ENCODE data around the gene DISP3. TPM values are rescaled to one million over a fixed set of nuclear protein-coding genes. Genes with fewer than 3 reads are reported as not detected.

DISP3 gene
- polyA plus RNA-seq, 3 donors from 2014 or later, result 0.37 to 0.66 TPM; not detected in 1

DNA sequence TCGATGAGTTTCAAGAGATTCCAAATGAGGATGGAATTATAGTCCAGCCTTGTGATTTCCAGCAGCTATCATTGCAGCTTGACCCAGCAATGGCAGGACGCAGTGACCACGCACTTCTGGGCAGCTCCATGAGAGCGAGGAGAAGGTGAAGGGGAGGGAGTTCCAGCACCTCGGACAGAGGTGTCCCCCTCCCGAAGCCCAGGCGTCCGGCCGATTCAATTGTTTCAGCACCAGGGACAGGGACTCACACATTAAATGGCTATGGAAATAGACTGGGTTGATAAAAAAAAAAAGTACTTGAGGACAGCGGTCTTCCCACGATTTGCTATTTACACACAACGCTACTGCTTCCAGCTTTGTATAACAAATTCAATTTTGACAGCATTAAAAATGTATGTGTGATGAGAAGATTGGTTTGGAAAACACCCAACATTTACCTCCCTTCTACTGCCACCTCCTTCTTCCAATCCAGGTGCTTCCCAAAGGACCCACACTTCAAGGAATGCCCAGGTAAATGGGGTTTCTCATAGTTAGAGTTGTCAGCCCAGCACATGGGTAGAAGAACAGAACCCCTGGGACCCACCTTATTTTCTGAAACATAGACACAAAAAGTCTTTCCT lies 71.8 kb downstream of the DISP3 start:
- Mint-ChIP-seq H3K9me3 (no peaks in the 10 kb centered on the region), H3K4me3 (no peak overlapping the region), H3K4me1 (no peaks in the 10 kb centered on the region), H3K27ac (no peak overlapping the region), H3K27me3 (ENCODE audit: low read depth in 3 of 3) (peaks cover 5 to 23% (median 11%) of the 10 kb centered on the region in 3 donors), H3K36me3 (no peaks in the 10 kb centered on the region)
- peak; percentile 13 to 42 (median 29) for DNase-seq

DNA sequence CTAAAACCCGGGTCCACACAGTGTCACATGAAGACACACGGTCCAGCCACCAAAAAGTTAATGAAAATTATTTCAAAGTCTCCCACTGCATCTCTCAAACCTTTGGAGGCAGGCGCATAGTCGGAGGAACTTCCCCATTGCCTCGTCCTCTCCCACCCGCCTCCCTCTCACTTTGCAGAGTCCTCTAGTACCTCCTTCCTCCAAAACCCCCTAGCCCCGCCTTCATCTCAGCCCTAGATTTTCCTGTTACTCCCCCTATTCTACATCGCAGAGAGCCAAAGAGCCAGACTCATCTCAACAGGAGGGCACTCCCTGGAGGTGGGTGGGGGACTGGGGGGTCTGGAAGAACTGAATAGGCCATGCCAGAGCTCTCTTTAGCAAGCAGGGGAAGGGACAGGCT lies 79.3 kb downstream of the DISP3 start:
- no peak for DNase-seq
- Mint-ChIP-seq H3K4me3 (no peak overlapping the region), H3K4me1 (no peaks in the 10 kb centered on the region), H3K9me3 (no peaks in the 10 kb centered on the region), H3K27ac (no peak overlapping the region), H3K27me3 (ENCODE audit: low read depth in 3 of 3) (peaks cover 6 to 21% (median 18%) of the 10 kb centered on the region in 3 donors), H3K36me3 (no peaks in the 10 kb centered on the region)

DNA sequence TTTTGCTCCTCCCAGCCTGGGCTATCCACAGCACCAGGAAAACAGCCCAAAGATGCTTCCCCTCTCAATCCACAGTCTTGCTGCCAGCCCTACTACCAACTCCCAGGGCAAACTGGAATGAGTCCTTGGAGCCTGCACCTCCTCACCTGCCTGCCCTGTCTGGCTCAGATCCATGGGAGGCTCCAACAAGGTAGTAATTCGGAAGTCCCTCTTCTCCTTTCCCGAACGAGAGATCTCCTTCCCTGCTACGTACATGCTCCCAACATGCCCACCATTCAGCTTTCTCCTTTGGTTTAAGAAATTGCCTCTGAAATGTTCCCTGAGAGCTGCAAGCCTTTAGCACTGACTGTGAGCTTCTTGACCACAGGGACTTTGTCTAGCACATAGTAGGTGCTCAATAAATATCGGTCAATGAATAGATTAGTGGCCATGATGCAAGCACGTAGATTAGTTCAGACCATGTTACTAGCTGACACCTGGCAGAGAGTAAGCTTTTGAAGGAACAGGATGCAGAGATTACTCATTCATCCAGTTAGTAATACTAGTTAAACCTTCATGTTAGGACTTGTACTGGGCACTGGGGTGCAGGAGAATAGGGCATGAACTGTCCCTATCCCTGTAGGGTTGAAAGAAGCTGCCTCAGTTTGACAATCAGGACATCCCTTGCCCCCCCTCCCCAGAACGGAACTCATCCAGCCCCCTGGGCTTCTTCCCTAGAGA lies 80.1 kb downstream of the DISP3 start:
- Mint-ChIP-seq H3K9me3 (no peaks in the 10 kb centered on the region), H3K27ac (no peak overlapping the region), H3K27me3 (ENCODE audit: low read depth in 3 of 3) (peaks cover 6 to 20% (median 17%) of the 10 kb centered on the region in 3 donors), H3K4me3 (no peak overlapping the region), H3K36me3 (no peaks in the 10 kb centered on the region), H3K4me1 (no peaks in the 10 kb centered on the region)
- DNase-seq, result no peak

DNA sequence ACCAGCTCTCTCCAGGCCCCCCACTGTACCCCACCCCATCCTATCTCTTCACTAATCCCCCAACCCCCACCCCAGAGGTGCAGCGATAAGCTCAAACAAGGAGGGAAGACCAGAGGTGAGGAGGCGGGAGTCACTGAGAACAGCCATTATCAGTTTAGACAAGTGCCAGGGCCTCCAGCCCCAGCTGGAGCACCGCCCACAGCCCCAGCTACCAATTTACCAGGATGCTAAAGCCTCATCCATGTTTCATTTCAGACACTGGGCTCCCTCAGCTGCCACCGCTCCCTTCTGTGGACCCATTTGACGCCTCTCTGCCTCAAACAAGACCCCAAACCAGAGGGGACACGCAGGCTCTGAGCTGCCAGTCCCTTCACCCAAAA lies 80.6 kb downstream of the DISP3 start:
- no peak for DNase-seq
- Mint-ChIP-seq H3K36me3 (no peaks in the 10 kb centered on the region), H3K4me3 (no peak overlapping the region), H3K4me1 (no peaks in the 10 kb centered on the region), H3K27me3 (ENCODE audit: low read depth in 3 of 3) (peaks cover 6 to 22% (median 12%) of the 10 kb centered on the region in 3 donors), H3K27ac (no peak overlapping the region), H3K9me3 (no peaks in the 10 kb centered on the region)

DNA sequence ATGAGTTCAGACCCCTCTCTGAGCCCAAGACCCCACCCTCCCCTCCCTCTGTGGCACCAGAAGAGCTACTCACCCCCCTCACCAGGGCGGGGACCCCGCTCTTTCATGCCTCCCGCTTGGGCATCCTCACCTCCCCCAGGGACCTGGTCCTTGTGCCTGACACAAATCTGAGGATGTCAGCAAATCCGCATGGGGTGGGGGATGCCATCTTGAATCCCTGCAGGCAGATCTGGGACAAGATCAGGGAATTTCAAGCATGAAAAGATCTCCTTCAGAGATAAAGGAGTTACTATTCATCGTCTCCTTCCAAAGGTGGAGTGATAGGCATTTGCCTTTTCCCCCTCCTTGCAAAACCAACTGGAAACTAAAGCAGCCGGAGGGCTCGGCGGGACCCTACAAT lies 81.1 kb downstream of the DISP3 start:
- no peaks in the 10 kb centered on the region for H3K36me3 Mint-ChIP-seq
- H3K27me3 Mint-ChIP-seq (ENCODE audit: low read depth in 3 of 3), result peaks cover 5 to 22% (median 12%) of the 10 kb centered on the region in 3 donors
- no peak overlapping the region for H3K27ac Mint-ChIP-seq
- no peaks in the 10 kb centered on the region for H3K9me3 Mint-ChIP-seq
- H3K4me3 Mint-ChIP-seq, result no peak overlapping the region
- H3K4me1 Mint-ChIP-seq, result no peaks in the 10 kb centered on the region
- DNase-seq, result no peak

DNA sequence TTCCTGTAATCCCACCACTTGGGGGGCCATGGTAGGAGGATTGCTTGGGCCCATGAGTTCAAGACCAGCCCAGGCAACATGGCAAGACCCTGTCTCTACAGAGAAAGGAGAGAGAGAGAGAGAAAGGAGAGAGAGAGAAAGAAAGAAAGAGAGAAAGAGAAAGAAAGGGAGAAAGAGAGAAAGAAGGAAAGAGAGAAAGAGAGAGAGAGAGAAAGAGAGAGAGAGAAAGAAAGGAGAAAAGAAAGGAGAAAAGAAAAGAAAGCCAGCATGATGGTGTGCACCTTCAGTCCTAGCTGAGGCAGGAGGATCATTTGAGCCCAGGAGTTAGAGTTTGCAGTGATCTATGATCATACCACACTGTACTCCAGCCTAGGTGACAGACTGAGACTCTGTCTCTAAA lies 82.8 kb downstream of the DISP3 start:
- DNase-seq, result no peak
- Mint-ChIP-seq H3K9me3 (no peaks in the 10 kb centered on the region), H3K27me3 (ENCODE audit: low read depth in 3 of 3) (peaks cover 4 to 22% (median 13%) of the 10 kb centered on the region in 3 donors), H3K36me3 (no peaks in the 10 kb centered on the region), H3K4me1 (no peaks in the 10 kb centered on the region), H3K4me3 (no peak overlapping the region), H3K27ac (no peak overlapping the region)

DNA sequence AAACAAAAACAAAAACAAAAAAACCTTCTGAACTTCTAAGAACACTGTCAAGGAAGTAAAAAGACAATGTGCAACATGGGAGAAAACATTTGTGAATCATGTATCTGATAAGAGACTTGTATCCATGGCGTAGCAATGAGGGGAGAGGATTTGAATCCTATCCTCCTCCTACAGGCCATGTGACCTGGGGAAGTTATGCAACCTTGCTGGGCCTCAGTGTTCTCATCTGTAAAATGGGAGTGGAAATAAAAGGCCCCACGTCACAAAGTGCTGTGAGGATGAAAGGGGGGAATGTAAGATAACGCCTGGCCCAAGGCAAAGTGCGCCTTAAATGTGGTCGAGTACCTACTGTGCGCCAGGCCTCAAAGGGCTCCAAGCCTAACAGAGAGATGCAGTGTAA lies 83.7 kb downstream of the DISP3 start:
- H3K36me3 Mint-ChIP-seq, result no peaks in the 10 kb centered on the region
- H3K27ac Mint-ChIP-seq, result no peak overlapping the region
- H3K27me3 Mint-ChIP-seq (ENCODE audit: low read depth in 3 of 3), result peaks cover 4 to 16% (median 13%) of the 10 kb centered on the region in 3 donors
- no peaks in the 10 kb centered on the region for H3K9me3 Mint-ChIP-seq
- no peak overlapping the region for H3K4me3 Mint-ChIP-seq
- DNase-seq, result no peak
- no peaks in the 10 kb centered on the region for H3K4me1 Mint-ChIP-seq

DNA sequence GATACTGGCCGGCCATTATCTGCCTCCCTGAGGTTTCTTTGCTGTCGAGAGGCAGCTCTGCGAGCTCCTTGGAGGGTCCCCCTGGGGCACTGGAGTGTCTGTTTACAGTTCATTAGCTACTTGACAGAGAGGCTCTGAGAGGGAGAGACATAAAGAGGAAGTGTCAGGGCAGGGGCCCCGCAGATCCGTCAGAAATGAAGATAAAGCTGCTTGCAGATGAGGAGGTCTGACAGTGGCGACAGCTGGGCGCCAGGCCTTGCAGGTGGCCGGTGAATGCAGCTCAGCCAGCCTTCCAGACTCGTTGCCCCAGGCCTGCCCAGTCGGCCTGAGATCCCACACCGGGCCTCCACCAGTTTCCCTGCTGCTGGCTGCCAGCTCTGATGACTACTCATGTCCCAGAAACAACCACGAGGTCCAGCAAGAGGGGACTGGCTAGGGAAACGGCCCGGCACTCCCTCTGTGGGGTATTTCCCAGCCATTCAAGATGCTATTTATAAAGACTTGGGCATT lies 84.7 kb downstream of the DISP3 start:
- DNase-seq, result no peak
- H3K9me3 Mint-ChIP-seq, result no peaks in the 10 kb centered on the region
- no peak overlapping the region for H3K27ac Mint-ChIP-seq
- no peaks in the 10 kb centered on the region for H3K36me3 Mint-ChIP-seq
- H3K27me3 Mint-ChIP-seq (ENCODE audit: low read depth in 3 of 3), result peaks cover 7 to 16% (median 10%) of the 10 kb centered on the region in 3 donors
- H3K4me3 Mint-ChIP-seq, result no peak overlapping the region
- no peaks in the 10 kb centered on the region for H3K4me1 Mint-ChIP-seq

DNA sequence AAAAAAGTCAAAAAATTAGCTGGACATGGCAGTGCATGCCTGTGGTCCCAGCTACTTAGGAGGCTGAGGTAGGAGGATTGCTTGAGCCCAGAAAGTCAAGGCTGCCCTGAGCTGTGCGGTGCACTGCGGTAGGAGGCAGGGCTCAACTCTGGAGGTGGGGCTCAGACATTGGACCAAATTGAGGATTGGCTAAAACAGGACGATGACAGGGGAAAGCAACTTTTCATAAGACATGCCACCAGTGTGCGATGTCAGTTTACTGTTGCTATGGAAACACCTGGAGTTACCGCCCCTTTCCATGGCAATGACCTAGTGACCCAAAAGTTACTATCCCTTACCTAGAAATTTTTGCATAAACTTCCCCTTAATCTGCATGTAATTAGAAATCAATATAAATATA lies 85.3 kb downstream of the DISP3 start:
- H3K4me3 Mint-ChIP-seq, result no peak overlapping the region
- no peak overlapping the region for H3K27ac Mint-ChIP-seq
- H3K9me3 Mint-ChIP-seq, result no peaks in the 10 kb centered on the region
- no peak for DNase-seq
- no peaks in the 10 kb centered on the region for H3K36me3 Mint-ChIP-seq
- H3K27me3 Mint-ChIP-seq (ENCODE audit: low read depth in 3 of 3), result peaks cover 6 to 14% (median 8%) of the 10 kb centered on the region in 3 donors
- H3K4me1 Mint-ChIP-seq, result no peaks in the 10 kb centered on the region

DNA sequence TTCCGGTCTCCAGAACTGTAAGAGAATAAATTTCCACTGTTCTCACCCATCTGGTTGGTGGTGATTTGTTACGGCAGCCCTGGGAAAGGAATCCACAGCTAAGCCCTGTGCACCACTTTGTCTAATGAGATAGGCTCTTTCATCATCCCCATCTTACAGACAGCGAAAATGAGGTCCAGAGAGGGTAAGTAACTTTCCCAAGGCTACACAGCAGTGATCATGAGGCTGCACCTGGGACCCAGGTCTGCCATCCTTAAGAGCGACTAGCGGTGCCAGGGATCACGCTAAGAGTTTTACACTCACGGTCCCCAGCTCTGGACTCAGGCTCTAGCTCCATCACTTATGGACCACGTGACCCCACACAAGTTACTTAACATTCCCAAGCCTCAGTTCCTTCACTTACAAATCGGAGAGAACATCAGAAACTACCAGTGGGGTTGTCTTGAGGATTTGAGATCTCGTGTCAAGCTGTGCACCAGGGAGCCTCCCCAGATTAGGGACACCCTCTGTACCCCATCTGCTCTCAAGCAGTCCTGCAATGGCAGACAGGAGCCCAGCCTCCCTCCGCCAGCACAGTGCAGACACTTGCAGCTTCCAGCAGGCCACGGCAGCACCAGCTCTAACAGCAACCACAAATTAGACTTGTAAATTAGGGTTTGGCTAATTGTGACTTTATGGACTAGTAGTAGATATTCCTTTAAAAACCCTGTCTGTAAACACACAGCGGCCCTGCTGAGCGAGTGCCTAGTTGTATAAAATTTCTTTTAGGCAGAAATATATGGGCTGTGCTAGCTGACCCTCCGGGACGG lies 87.3 kb downstream of the DISP3 start:
- H3K36me3 Mint-ChIP-seq, result no peaks in the 10 kb centered on the region
- DNase-seq, result no peak
- H3K4me1 Mint-ChIP-seq, result no peaks in the 10 kb centered on the region
- H3K27ac Mint-ChIP-seq, result no peak overlapping the region
- no peak overlapping the region for H3K4me3 Mint-ChIP-seq
- H3K27me3 Mint-ChIP-seq (ENCODE audit: low read depth in 3 of 3), result peaks cover 6 to 10% (median 7%) of the 10 kb centered on the region in 3 donors
- H3K9me3 Mint-ChIP-seq, result no peaks in the 10 kb centered on the region

DNA sequence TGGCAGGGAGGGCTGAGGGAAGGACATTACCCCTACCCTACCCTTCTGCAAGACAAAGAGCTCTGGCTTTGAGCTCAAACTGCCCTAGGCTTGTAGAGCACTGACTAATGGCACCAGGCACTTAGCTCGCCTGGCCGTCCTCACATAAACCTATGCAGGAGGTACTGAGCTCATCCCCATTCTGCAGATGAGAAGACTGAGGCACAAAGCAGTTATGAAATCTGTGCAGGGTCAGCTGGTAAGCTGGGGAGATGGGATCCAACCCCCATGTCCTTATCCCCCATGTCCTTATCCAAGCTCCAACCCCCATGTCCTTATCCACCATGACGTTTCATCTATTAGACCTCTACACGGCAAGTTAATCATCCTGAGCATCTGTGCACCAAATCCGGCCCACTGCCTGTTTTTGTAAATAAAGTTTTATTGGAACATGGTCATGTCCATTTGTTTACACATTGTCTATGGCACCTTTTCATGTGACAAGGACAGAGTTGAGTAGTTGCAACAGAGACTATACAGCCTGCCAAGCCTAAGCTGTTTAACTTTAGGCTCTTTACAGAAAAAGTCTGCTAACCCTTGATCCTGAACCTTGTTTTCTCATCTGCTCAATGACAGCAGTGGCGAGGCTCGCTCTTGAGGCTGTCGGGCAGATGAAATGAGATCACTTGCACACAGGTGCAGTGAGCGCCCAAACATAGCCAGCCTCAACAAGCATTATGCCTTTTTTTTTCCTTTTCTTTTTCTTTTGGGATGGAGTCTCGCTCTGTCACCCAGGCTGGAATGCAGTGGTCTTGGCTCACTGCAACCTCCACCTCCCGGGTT lies 88.5 kb downstream of the DISP3 start:
- no peak for DNase-seq
- Mint-ChIP-seq H3K9me3 (no peaks in the 10 kb centered on the region), H3K27ac (no peak overlapping the region), H3K27me3 (ENCODE audit: low read depth in 3 of 3) (peaks cover 4 to 9% (median 5%) of the 10 kb centered on the region in 3 donors), H3K4me3 (no peak overlapping the region), H3K36me3 (no peaks in the 10 kb centered on the region), H3K4me1 (no peaks in the 10 kb centered on the region)

DNA sequence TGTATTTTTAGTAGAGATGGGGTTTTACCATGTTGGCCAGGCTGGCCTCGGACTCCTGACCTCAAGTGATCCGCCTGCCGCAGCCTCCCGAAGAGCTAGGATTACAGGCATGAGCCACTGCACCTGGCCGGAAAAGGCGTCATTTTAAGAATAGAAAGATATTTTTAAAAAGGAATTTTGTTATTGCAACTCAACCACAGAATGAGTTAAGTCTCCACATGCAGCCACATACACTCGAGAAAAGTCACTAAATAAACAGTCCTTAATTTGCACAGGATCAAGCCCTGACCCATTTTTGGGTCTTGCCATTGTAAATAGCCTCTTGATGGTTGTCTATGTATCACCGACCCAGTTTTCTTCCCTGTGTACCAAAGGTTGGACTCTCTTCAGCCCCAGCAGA lies 89.7 kb downstream of the DISP3 start:
- no peak overlapping the region for H3K27ac Mint-ChIP-seq
- DNase-seq, result no peak
- no peaks in the 10 kb centered on the region for H3K9me3 Mint-ChIP-seq
- H3K27me3 Mint-ChIP-seq (ENCODE audit: low read depth in 3 of 3), result peaks cover 4 to 6% (median 4%) of the 10 kb centered on the region in 3 donors
- H3K4me1 Mint-ChIP-seq, result no peaks in the 10 kb centered on the region
- no peaks in the 10 kb centered on the region for H3K36me3 Mint-ChIP-seq
- no peak overlapping the region for H3K4me3 Mint-ChIP-seq

DNA sequence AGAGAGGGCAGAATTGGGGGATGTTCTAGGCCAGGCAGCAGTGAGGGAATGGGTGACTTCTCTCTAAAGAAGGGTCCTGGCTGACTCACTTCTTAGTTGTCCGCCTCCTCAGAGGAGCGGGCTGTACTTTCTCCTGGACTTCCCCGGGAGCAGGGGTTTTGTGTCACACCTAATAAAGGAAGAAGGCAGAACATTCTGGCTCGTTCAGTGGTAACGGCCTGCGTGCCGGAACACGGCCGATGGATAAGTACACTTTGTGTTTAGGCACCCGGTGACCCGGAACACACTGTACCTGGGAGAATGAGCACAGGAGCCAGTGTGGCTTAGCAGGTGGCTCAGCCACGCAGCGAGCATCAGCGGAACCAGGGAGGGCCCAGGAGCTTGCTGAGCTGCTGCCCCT lies 90.6 kb downstream of the DISP3 start:
- DNase-seq, result no peak
- Mint-ChIP-seq H3K27ac (no peak overlapping the region), H3K4me1 (no peaks in the 10 kb centered on the region), H3K4me3 (no peak overlapping the region), H3K9me3 (no peaks in the 10 kb centered on the region), H3K27me3 (ENCODE audit: low read depth in 3 of 3) (peaks cover 3 to 5% (median 3%) of the 10 kb centered on the region in 3 donors), H3K36me3 (no peaks in the 10 kb centered on the region)

Data from immature natural killer cell (primary cell).